T-helper 1 cell treated with Interleukin-12 subunit alpha and Interleukin-12 subunit beta and Interleukin-4 antibody, amounts not matched to agents 30 ng/mL and 1 ng/mL, for 36 hours (primary cell): ENCODE data around the gene ACIN1. TPM values are rescaled to one million over a fixed set of nuclear protein-coding genes. Genes with fewer than 3 reads are reported as not detected.

Experiments
- intact Hi-C: fragments of 100-400 bp; cut with micrococcal nuclease; formaldehyde crosslinking; loops from one replicate; pipeline ENCODE4 v1.15.1; 2024
- total RNA-seq: library from RNA; stranded (reverse); gene quantifications from 2 replicates; pipeline ENCODE4 v1.2.3, GENCODE V29; 2022

Gene ACIN1, protein sequence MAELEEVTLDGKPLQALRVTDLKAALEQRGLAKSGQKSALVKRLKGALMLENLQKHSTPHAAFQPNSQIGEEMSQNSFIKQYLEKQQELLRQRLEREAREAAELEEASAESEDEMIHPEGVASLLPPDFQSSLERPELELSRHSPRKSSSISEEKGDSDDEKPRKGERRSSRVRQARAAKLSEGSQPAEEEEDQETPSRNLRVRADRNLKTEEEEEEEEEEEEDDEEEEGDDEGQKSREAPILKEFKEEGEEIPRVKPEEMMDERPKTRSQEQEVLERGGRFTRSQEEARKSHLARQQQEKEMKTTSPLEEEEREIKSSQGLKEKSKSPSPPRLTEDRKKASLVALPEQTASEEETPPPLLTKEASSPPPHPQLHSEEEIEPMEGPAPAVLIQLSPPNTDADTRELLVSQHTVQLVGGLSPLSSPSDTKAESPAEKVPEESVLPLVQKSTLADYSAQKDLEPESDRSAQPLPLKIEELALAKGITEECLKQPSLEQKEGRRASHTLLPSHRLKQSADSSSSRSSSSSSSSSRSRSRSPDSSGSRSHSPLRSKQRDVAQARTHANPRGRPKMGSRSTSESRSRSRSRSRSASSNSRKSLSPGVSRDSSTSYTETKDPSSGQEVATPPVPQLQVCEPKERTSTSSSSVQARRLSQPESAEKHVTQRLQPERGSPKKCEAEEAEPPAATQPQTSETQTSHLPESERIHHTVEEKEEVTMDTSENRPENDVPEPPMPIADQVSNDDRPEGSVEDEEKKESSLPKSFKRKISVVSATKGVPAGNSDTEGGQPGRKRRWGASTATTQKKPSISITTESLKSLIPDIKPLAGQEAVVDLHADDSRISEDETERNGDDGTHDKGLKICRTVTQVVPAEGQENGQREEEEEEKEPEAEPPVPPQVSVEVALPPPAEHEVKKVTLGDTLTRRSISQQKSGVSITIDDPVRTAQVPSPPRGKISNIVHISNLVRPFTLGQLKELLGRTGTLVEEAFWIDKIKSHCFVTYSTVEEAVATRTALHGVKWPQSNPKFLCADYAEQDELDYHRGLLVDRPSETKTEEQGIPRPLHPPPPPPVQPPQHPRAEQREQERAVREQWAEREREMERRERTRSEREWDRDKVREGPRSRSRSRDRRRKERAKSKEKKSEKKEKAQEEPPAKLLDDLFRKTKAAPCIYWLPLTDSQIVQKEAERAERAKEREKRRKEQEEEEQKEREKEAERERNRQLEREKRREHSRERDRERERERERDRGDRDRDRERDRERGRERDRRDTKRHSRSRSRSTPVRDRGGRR
- 219 and 223 TPM in 2 replicates for total RNA-seq

DNA sequence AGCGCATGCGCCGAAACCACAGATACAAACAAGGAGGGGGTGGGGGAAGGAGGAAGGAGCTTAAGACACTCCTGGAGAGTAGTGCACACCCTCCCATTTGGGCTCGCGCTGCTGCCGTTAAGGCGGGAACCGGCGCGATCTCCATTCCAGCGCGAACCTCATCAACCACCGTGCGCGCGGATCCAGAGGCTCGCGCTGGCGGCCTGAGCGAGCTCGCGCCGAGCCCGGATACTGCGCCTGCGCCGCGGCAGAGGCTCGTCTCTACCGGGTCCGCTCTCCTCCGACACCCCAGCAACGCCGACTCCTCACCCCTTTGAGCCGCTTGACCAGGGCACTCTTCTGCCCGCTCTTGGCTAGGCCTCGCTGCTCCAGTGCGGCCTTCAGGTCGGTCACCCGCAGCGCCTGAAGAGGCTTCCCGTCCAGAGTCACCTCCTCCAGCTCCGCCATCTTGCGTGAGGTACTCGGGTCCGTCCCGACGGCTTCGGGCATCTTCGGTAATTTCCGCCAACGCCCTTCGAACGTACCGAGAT is at the start of gene ACIN1:
ACIN1 (minus strand) TSS at position 471 of the 530 bp plus-strand sequence; CDS start at position 447, 24 bp downstream.
- intact Hi-C loops: loop anchor here (1.0 to 10.0 kb wide), 21 partner anchors 23 to 1618 kb away; partner anchors contain the start of genes DAD1, DCAF11, EMC9 and HOMEZ

DNA sequence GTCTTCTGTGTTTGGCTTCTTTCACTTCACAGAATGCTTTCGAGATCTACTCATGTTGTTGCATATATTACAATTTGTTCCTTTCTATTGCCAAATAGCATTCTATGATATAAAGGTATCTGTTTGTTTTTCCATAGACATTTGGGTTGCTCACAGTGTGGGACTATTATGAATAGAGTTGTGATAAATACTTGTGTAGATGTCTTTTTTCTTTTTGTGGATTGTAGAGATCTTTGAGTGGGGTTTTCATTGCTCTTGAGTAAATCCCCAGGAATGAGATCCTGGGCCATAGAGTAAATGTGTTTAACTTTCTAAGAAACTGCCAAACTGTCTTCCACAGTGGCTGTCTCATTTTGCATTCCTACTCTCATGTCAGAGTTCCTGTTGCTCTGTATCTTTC is 49.0 kb upstream of the ACIN1 start:
- intact Hi-C loops: no loop called here

GRCh38 chr14:23142826-23143225 is 47.9 kb upstream of the ACIN1 start:
- intact Hi-C loops: no loop called here

DNA sequence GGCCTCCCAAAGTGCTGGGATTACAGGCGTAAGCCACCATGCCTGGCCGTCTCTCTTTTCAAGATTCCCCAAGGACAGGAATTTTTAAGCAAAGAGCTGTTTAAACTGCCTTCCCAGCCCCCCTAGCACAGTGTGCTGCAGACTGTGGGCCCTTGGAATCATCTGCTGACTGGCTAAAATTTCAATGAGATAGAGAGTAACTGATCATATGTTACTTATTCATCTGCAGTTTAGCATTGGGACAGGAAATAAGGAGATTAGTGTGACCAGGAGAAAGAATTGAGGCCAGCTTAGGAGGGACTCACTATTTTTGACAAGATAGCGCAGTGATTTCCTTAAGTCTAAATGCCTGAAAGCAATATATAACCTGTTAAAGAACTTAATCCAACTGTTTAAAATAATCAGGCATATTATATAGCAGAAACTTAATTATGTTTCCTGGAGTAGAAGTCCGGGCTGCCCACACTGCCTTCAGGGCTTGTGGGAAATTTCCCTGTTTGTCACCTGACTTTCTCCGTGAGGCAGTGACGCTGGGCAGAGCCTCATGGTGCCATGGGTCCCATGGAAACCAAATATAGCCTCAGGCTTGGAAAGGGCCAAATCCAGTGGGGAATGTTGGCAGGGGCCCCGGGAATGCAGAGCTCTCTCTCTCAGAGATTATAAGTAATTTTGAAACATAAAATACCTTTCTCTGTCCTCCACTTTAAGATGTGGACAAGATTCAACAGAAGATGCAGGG is 46.9 kb upstream of the ACIN1 start:
- intact Hi-C loops: no loop called here

- intact Hi-C loops: no loop called here
Observed at GRCh38 chr14:23140371-23140770, 45.4 kb upstream of the ACIN1 start.

DNA sequence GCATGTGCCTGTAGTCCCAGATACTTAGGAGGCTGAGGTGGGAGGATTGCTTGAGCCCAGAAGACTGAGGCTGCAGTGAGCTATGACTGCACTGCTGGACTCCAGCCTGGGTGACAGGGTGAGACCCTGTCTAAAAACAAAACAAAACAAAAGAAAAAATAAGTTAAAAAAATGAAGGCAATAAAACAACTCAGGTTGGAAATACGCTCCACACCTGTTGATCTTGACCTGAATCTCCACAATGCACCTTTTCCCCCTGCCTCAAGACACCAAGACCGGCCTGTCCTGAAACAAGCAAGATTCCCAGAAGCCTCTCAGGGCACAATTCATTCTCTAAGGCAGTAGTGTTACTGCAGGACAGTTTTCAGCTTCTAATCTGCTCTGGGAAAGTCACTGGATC is 44.9 kb upstream of the ACIN1 start:
- intact Hi-C loops: no loop called here

DNA sequence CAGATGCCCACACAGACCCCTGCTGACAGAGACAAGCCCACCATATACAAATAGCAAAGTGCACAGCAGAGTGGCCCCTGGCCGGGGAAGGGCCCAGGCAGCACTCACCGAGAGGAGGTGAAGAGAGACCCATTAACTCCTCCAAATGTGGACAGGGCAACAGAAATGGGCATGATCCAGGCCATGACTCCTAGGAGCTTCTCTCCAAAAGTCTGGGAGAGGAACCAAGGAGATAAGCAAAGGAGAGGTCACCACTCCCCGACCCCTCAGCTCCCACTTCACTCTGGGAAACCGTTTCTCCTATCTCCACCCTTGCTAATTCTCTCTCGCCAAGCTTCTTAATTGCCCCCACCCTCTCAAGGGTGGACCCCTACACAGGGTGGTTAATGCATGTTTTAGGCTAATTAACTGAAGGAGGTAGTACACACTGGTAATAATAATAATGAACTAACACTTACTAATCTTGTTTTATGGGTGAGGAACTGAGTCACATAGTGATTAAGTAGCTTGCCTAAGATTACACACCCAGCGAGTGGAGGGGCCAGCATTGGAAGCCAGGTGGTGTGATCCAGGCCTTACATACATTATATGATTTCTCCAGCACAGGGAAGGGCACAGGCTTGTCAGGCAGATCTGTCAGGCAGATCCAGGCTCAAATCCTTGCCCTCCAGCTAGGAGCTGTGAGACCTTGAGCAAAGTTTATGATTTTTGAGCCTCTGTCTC is 43.0 kb upstream of the ACIN1 start:
- intact Hi-C loops: no loop called here

- intact Hi-C loops: no loop called here
Observed at GRCh38 chr14:23137192-23137812, 42.4 kb upstream of the ACIN1 start.

- intact Hi-C loops: no loop called here
Observed at GRCh38 chr14:23136566-23137133, 41.7 kb upstream of the ACIN1 start.

DNA sequence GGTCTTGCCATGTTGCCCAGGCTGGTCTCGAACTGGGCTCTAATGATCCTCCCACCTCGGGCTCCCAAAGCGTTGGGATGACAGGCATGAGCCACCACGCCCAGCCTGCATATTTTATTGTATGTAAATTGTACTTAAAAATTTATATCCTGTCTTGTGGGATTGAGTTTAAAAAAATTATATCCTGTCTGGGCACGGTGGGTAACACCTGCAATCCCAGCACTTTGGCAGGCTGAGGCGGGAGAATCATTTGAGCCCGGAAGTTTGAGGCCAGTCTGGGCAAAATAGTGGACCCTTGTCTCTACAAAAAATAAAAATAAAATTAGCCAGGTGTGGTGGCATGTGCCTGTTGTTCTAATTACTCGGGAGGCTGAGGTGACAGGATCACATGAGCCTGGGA is 38.0 kb upstream of the ACIN1 start:
- intact Hi-C loops: no loop called here

GRCh38 chr14:23131482-23131881 is 36.5 kb upstream of the ACIN1 start:
- intact Hi-C loops: no loop called here

- intact Hi-C loops: no loop called here
Observed at GRCh38 chr14:23130871-23131270, 35.9 kb upstream of the ACIN1 start.

DNA sequence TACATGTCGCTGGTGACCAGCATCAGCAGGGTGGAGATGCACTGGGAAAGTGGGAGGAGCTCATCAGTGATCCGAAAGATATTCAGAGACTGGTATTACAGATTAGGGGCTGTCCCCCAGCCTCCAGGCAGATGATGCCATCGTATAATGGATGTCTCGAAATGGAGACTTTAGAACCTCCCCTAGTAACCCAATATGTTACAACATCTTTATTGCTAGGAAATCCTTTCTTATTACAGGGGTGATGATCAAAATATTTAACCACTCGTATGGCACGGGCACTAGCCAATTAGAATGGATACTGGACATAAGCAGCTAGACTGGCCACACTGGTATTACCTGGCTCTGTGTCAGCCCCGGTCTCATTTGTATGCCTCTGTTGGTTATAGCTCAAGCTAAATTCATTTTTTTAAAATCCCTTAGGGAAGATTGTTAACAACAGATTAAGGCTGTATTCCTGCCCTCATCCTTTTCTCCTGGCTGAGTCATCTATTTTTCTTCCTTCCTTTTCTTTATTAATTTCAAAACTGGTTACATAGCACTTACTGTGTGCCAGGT is 34.9 kb upstream of the ACIN1 start:
- intact Hi-C loops: loop anchor here (10.0 kb wide), 1 partner anchor 425 kb away; the partner anchor contains the start of genes THTPA and ZFHX2

DNA sequence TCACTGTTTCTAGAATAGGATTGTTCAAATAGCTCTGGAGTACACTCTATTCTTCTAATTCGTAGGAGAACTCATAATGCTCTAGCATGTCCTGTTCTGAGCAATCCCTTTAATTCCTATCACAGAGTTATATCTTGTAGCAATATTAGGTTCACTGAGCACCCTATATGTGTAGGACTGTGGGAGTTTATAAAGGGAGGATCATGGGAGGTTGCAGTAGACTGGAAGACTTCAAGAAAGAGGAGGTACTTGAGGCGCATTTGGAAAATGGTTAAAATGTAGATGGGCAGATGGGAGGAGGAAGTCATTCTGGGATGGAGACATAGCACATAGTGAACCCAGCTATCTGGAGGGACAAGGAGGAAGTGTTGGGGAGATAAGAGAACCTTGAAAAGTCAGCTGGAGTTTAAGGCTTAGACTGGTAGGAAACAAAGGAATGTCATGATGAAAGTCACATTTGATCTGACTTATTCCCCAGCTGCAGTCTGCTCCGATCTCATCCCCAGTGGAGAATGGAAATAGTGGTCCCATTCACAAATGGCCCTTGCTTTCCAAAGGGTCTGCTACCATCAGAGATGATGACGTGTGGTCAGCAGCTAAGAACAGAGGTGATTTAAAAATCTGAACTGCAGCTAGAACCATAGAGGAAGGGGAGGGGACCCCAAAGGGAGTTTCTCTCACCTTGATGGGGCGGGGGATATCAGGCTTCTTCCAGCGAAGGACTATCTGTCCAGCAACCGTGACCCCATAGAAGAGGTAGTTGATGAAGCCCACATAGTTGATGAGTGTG is 34.2 kb upstream of the ACIN1 start:
- intact Hi-C loops: loop anchor here (10.0 kb wide), 1 partner anchor 426 kb away; the partner anchor contains the start of genes THTPA and ZFHX2

DNA sequence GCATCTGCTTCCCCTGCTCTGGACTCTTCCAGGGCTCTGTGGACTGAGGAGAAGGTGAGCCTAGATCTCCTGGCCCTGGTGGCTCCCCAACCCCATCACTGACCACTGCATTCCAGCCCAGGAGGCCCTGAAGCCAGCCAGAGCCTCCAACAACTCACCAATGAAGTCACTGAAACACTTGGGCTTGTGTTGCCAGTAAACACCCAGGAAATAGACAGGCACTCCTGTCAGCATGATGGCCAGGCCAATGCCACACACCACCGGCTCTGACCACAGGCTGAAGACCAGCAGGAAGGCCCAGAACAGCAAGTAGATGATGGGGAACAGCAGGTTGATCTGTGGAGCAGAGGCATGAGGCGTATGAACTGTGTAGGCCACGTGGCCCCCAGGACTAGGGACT is 32.9 kb upstream of the ACIN1 start:
- intact Hi-C loops: loop anchor here (10.0 kb wide), 1 partner anchor 427 kb away; the partner anchor contains the start of genes THTPA and ZFHX2

DNA sequence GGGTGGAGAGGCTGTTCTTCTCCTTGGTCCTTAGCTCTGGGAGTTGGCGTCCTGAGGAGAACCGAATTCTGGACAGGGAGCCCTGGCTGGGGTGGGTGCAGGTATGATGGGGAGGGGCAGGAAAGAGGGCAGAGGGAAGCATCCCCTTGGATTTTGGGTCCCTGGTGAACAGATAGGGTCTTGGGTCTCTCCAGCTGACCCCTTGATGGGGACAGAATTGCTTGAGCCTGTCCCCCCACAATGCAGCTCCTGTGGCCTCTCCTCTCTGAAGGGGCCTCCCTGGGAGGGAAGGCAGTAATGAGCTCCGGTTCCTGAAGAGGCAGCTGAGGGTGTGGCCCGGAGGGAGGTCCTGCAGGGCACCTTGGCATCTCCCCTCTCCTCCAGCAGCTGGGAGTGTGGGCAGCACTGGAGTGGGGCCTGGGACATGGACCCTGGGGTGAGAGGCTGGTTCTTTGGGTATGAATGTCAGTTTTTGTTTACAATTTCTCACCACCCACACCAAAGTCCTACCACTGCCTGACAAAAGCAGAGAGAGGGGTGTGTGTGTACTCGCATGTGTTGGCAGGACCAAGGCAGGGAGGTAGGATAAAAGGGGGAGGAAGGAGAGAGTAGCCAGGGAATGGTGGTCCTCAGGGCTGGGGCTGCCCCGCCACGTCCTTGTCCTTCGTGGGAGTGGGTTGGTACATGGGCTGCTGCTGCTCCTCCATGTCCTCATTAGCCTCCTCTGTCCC is 31.8 kb upstream of the ACIN1 start:
- intact Hi-C loops: loop anchor here (10.0 kb wide), 1 partner anchor 428 kb away; the partner anchor contains the start of genes THTPA and ZFHX2
